WTC11 (cell line): ENCODE data around the gene NT5DC4. TPM values are rescaled to one million over a fixed set of nuclear protein-coding genes. Genes with fewer than 3 reads are reported as not detected.

ENCODE experiments used
- ATAC-seq: fragments of 200-7000 bp; cut with Tn5 transposase; 2 replicates; pipeline ENCODE4 v1.10.0; 2021; ENCODE audit warnings: mild to moderate bottlenecking, moderate library complexity
- CTCF ChIA-PET: fragments of 300-600 bp; sonication (Branson Sonifier 250); formaldehyde crosslinking; loops from one replicate; lab custom pipeline; 2021; ENCODE audit warnings: antibody characterized with exemption; lab: Charles Lee
- POLR2A ChIA-PET: fragments of 350-600 bp; sonication (Branson Sonifier 250); formaldehyde crosslinking; loops from one replicate; lab custom pipeline; 2021; ENCODE audit warnings: antibody characterized with exemption; lab: Charles Lee
- DNase-seq: peaks from one replicate; pipeline ENCODE4 v3.0.0; 2021; ENCODE audit warnings: low spot score
- H3K27ac Mint-ChIP-seq: 2 replicates; pipeline ENCODE4 v1.8.0; 2021; ENCODE audit warnings: mixed read lengths
- H3K27me3 Mint-ChIP-seq: 2 replicates; pipeline ENCODE4 v1.8.0; 2021; ENCODE audit warnings: low read depth, mild to moderate bottlenecking, moderate library complexity, mixed read lengths
- H3K36me3 Mint-ChIP-seq: 2 replicates; pipeline ENCODE4 v1.8.0; 2021; ENCODE audit warnings: mixed read lengths
- H3K4me1 Mint-ChIP-seq: 2 replicates; pipeline ENCODE4 v1.8.0; 2022; ENCODE audit warnings: mixed read lengths
- H3K4me3 Mint-ChIP-seq: 2 replicates; pipeline ENCODE4 v1.8.0; 2021; ENCODE audit warnings: mild to moderate bottlenecking, moderate library complexity, mixed read lengths
- H3K9me3 Mint-ChIP-seq: 2 replicates; pipeline ENCODE4 v1.8.0; 2021; ENCODE audit warnings: mixed read lengths
- AR ChIP-seq: fragments of 250-450 bp; sonication (Bioruptor Pico); IDR thresholded peaks from 2 replicates; pipeline ENCODE4 v1.9.0; 2021; ENCODE audit warnings: mild to moderate bottlenecking
- CBFB ChIP-seq: sonication (generic); formaldehyde crosslinking; IDR thresholded peaks from 2 replicates; pipeline ENCODE4 v1.8.1; 2022; ENCODE audit warnings: mild to moderate bottlenecking, low read depth, missing genetic modification reagents
- CREB1 ChIP-seq: sonication (generic); formaldehyde crosslinking; IDR thresholded peaks from 2 replicates; pipeline ENCODE4 v1.8.0; 2023; ENCODE audit warnings: mild to moderate bottlenecking, missing genetic modification reagents
- CTCF ChIP-seq: fragments of 200-600 bp; IDR thresholded peaks from 2 replicates; pipeline ENCODE4 v1.8.0; 2022; ENCODE audit warnings: antibody characterized with exemption
- GABPB1 ChIP-seq: sonication (generic); formaldehyde crosslinking; IDR thresholded peaks from 2 replicates; pipeline ENCODE4 v1.8.1; 2023; ENCODE audit warnings: mild to moderate bottlenecking, missing genetic modification reagents
- HMGA2 ChIP-seq: fragments of 250-450 bp; sonication (Bioruptor Pico); IDR thresholded peaks from 2 replicates; pipeline ENCODE4 v1.4.0; 2021; ENCODE audit warnings: mild to moderate bottlenecking, moderate library complexity
- IRF2 ChIP-seq: sonication (generic); formaldehyde crosslinking; IDR thresholded peaks from 2 replicates; pipeline ENCODE4 v1.8.0; 2022; ENCODE audit warnings: low read depth, missing genetic modification reagents, borderline replicate concordance
- RORB ChIP-seq: fragments of 250-450 bp; sonication (Bioruptor Pico); IDR thresholded peaks from 2 replicates; pipeline ENCODE4 v1.9.0; 2021; ENCODE audit warnings: mild to moderate bottlenecking
- TEAD4 ChIP-seq: sonication (generic); formaldehyde crosslinking; IDR thresholded peaks from 2 replicates; pipeline ENCODE4 v1.8.0; 2022; ENCODE audit warnings: mild to moderate bottlenecking, missing genetic modification reagents
- ZNF121 ChIP-seq: sonication (generic); formaldehyde crosslinking; IDR thresholded peaks from 2 replicates; pipeline ENCODE4 v1.8.0; 2023; ENCODE audit warnings: missing genetic modification reagents
- ZNF138 ChIP-seq: sonication (generic); formaldehyde crosslinking; conservative IDR thresholded peaks from 2 replicates; pipeline ENCODE4 v1.8.1; 2022; ENCODE audit warnings: mild to moderate bottlenecking, moderate library complexity, missing genetic modification reagents
- ZNF219 ChIP-seq: sonication (generic); formaldehyde crosslinking; IDR thresholded peaks from 2 replicates; pipeline ENCODE4 v1.8.0; 2023; ENCODE audit warnings: missing genetic modification reagents, mild to moderate bottlenecking, borderline replicate concordance
- ZNF396 ChIP-seq: fragments of 250-450 bp; sonication (Bioruptor Pico); IDR thresholded peaks from 2 replicates; pipeline ENCODE4 v1.8.0; 2021; ENCODE audit warnings: mild to moderate bottlenecking, moderate library complexity, borderline replicate concordance
- total RNA-seq: library from RNA; stranded (reverse); gene quantifications from 3 replicates; pipeline ENCODE4 v1.2.3, GENCODE V29; 2021
- TF ChIP-seq, protein P1 (sequence below): fragments of 250-450 bp; sonication (Bioruptor Pico); IDR thresholded peaks from 2 replicates; pipeline ENCODE4 v1.8.0; 2021; ENCODE audit warnings: mild to moderate bottlenecking
- TF ChIP-seq, protein P2 (sequence below): fragments of 250-450 bp; sonication (Bioruptor Pico); conservative IDR thresholded peaks from 2 replicates; pipeline ENCODE4 v1.9.0; 2021; ENCODE audit warnings: mild to moderate bottlenecking
- TF ChIP-seq, protein P3 (sequence below): sonication (generic); formaldehyde crosslinking; IDR thresholded peaks from 2 replicates; pipeline ENCODE4 v1.8.1; 2022; ENCODE audit warnings: mild to moderate bottlenecking, moderate library complexity, missing genetic modification reagents
- TF ChIP-seq, protein P4 (sequence below): sonication (generic); formaldehyde crosslinking; IDR thresholded peaks from 2 replicates; pipeline ENCODE4 v1.8.1; 2023; ENCODE audit warnings: mild to moderate bottlenecking, missing genetic modification reagents, moderate library complexity

The NT5DC4 gene
- total RNA-seq, 1 experiment from 2014 or later = not detected

DNA sequence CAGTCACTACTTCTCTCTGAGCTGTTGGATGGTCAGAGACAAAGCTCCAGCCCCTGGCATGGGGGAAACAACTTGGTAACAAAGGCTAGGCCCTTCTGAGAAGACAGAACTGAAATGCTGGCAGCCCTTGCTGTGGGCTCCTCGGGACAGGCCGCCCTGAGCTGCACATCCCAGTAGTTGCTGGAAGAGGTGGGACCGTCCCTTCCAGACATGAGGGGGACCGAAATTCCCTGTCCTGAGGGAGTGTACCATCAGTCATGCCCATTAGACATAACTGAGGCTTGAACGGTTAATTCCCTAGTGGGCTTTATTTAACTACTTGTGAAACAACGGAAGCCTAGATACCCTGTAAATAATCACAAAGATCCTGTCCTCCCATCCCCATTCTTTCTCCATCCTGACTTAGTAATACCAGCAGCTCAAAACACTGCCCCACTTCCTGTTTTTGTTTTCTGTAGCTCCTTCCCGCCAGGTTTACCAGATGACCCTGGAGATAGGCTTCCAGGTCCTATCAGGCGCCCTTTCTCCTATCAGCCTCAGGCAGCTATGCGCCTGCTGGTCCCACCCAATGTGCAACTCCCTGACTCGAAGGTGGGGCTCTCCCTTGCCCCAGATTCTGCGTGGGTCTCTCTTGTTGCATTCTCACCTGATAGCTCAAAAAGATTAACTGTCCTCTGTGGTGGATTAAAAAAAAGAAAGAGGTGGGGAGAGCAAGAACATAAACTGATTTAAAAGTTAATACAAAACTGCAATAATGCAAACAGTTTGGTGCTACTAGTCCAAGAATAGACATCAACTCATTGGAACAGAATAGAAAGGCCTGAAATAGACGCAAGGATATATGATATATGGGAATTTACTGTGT, 37.0 kb upstream of the NT5DC4 start:
- no peaks in the 10 kb centered on the region for H3K36me3 Mint-ChIP-seq
- no peaks in the 10 kb centered on the region for H3K9me3 Mint-ChIP-seq
- TF ChIP-seq, protein P1, sequence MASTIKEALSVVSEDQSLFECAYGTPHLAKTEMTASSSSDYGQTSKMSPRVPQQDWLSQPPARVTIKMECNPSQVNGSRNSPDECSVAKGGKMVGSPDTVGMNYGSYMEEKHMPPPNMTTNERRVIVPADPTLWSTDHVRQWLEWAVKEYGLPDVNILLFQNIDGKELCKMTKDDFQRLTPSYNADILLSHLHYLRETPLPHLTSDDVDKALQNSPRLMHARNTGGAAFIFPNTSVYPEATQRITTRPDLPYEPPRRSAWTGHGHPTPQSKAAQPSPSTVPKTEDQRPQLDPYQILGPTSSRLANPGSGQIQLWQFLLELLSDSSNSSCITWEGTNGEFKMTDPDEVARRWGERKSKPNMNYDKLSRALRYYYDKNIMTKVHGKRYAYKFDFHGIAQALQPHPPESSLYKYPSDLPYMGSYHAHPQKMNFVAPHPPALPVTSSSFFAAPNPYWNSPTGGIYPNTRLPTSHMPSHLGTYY = no peak
- TF ChIP-seq, protein P2, sequence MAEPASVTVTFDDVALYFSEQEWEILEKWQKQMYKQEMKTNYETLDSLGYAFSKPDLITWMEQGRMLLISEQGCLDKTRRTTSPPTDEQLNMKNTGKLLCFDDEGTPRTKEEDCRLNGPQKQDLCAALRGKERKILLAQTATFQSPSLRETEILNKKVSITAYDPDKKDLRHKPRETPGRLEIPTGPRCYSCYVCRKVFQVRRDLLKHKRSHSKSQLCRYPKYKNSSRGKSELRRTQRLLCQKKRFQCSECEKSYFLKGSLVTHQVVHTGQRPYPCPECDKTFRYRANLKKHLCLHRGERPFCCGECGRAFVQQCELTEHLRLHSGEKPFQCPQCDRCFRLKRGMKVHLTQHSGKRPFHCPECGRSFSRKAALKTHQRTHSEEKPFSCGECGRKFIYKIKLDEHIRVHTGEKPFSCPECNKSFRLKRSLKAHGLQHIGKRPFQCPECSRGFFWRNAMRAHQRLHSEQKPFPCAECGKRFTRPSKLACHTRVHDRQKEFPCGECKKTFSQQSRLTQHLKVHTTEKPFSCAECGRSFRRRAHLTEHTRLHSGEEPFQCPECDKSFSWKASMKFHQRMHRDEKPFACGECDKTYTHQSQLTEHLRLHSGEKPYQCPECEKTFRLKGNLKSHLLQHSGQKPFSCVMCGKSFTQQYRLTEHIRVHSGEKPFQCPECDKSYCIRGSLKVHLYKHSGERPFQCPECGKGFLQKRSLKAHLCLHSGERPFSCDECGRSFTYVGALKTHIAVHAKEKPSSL (CRISPR knock-in tag) = no peak
- TF ChIP-seq HMGA2 (CRISPR knock-in tag) = no peak
- no peak for TF ChIP-seq CBFB (CRISPR knock-in tag)
- TF ChIP-seq CTCF = no peak
- no peak for TF ChIP-seq IRF2
- TF ChIP-seq TEAD4 = no peak
- no peak for TF ChIP-seq ZNF396
- POLR2A ChIA-PET = interaction anchor here (0.6 kb wide), 1 partner anchor 59 kb away, joined by 6 read pairs; no protein-coding TSS in a partner anchor
- H3K4me1 Mint-ChIP-seq = peaks cover 6% of the 10 kb centered on the region
- DNase-seq (no peak), ATAC-seq (peak; percentile 60)
- no peaks in the 10 kb centered on the region for H3K27me3 Mint-ChIP-seq
- CTCF ChIA-PET = interaction anchor here (0.6 to 0.8 kb wide), 3 partner anchors 43 to 201 kb away, joined by 3 to 6 read pairs (median 4); no protein-coding TSS in a partner anchor
- no peak overlapping the region for H3K4me3 Mint-ChIP-seq
- H3K27ac Mint-ChIP-seq = no peak overlapping the region

GRCh38 chr2:112684415-112684775, 36.4 kb upstream of the NT5DC4 start:
- ChIA-PET POLR2A (no interaction called here), CTCF (interaction anchor here (2.2 kb wide), 1 partner anchor 39 kb away, joined by 11 read pairs; the partner anchor contains the start of gene SLC20A1)
- Mint-ChIP-seq H3K27ac (no peak overlapping the region), H3K27me3 (no peaks in the 10 kb centered on the region), H3K4me3 (no peak overlapping the region), H3K36me3 (no peaks in the 10 kb centered on the region), H3K9me3 (no peaks in the 10 kb centered on the region), H3K4me1 (peaks cover 6% of the 10 kb centered on the region)
- ATAC-seq (no peak), DNase-seq (no peak)
- TF ChIP-seq, protein P3, sequence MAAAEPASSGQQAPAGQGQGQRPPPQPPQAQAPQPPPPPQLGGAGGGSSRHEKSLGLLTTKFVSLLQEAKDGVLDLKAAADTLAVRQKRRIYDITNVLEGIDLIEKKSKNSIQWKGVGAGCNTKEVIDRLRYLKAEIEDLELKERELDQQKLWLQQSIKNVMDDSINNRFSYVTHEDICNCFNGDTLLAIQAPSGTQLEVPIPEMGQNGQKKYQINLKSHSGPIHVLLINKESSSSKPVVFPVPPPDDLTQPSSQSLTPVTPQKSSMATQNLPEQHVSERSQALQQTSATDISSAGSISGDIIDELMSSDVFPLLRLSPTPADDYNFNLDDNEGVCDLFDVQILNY = no peak
- no peak for TF ChIP-seq ZNF138 (CRISPR knock-in tag)
- TF ChIP-seq ZNF219 (CRISPR knock-in tag) = no peak
- TF ChIP-seq, protein P4, sequence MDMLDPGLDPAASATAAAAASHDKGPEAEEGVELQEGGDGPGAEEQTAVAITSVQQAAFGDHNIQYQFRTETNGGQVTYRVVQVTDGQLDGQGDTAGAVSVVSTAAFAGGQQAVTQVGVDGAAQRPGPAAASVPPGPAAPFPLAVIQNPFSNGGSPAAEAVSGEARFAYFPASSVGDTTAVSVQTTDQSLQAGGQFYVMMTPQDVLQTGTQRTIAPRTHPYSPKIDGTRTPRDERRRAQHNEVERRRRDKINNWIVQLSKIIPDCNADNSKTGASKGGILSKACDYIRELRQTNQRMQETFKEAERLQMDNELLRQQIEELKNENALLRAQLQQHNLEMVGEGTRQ (CRISPR knock-in tag) = no peak
- TF ChIP-seq CBFB (CRISPR knock-in tag) = no peak

DNA sequence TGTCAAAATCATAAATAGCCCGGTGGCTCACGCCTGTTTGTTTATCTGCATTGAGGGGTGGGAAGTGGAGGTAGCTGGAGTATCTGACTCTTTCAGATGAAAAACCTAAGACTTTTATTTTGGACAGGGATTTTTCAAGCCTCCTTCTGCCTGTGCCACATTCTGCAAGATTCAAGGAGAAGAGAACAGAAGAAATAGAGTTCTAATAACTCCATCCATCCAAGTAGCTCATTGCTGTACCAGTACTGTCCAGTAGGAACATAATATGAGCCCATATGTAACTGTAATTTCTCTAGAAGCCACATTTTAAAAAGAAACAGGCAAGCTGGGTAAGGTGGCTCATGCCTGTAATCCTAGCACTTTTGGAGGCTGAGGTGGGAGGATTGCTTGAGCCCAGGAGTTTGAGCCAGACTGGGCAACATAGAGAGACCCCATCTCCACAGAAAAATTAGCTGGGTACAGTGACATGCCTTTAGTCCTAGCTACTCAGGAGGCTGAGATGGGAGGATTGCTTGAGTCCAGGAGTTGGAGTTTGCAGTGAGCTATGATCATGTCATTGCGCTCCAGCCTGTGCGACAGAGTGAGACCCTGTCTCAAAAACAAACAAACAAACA, 35.4 kb upstream of the NT5DC4 start:
- peaks cover 6% of the 10 kb centered on the region for H3K4me1 Mint-ChIP-seq
- H3K36me3 Mint-ChIP-seq = no peaks in the 10 kb centered on the region
- no peaks in the 10 kb centered on the region for H3K9me3 Mint-ChIP-seq
- DNase-seq = no peak
- ChIA-PET POLR2A (no interaction called here), CTCF (interaction anchor here (0.6 to 2.2 kb wide), 4 partner anchors 40 to 129 kb away, joined by 3 to 11 read pairs (median 4); partner anchors contain the start of gene SLC20A1)
- ATAC-seq = no peak
- no peak overlapping the region for H3K27ac Mint-ChIP-seq
- no peak overlapping the region for H3K4me3 Mint-ChIP-seq
- H3K27me3 Mint-ChIP-seq = no peaks in the 10 kb centered on the region
- TF ChIP-seq CTCF = no peak
- peak; percentile 43; the same call in 1 of the 2 replicates for TF ChIP-seq ZNF121
- no peak for TF ChIP-seq AR
- no peak for TF ChIP-seq GABPB1 (CRISPR knock-in tag)
- TF ChIP-seq CREB1 = no peak
- TF ChIP-seq RORB (CRISPR knock-in tag) = no peak
